ENCODE data around the gene BHLHE40. TPM values are rescaled to one million over a fixed set of nuclear protein-coding genes. Genes with fewer than 3 reads are reported as not detected.

BHLHE40 gene
- total and polyA plus RNA-seq, 2 of the 4 experiments (the other 2 are of a cell fraction) = 22.8 to 31.8 TPM

DNA sequence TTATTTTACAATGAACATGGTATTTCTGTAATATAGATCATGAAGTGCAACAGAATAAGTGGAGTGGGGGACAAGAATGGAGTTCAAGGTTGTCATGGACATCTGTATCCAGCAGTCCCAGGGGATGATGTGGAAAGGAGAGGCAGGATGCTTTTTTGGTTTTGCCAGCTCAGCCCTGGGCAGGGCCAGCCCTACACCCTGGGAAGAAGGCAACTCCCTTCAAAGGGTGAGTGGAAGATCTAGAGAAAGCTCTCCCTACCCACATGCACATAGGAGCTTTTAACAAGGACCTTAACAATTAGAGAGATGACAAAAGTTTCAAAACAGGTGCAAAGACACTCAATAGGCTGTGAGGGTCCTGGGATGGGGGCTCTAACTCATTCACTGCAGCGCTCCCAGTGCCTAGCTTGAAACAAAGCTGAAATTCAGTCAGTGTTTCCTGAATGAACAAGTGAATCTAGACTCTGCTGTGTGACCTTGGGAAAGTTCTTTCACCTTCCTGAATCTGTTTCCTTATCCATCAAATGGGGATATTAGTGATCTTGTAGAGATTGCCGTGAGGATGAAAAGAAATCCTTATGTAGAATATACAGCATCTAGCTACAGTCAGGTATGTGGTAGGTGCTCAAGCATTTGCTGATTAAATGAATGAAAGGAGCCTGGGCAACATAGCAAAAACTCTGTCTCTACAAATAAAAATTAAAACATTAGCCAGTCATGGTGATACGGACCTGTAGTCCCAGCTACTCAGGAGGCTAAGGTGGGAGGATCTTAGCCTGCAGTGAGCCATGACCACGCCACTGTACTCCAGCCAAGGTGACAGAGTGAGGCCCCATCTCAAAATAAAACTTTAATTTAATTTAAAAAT lies 14.3 kb downstream of the BHLHE40 start:
- H3K4ac ChIP-seq (ENCODE audit: low read depth, low read length) = peak overlapping the region; percentile 62; the same call in 1 of the 2 replicates
- no peak overlapping the region for H3K27ac ChIP-seq (ENCODE audit: insufficient read depth, low read length)
- peak overlapping the region; percentile 32 for H4K91ac ChIP-seq (ENCODE audit: insufficient read depth, low read depth, low read length)
- no peaks in the 10 kb centered on the region for H3K9me3 ChIP-seq (ENCODE audit: control insufficient read depth, insufficient read depth, low read length)
- H3K27me3 ChIP-seq (ENCODE audit: control insufficient read depth, insufficient read depth, low read length) = no peaks in the 10 kb centered on the region
- H3K79me1 ChIP-seq (ENCODE audit: low read depth in 1 of 2, low read length in 2 of 2) = no peaks in the 10 kb centered on the region
- peak overlapping the region; percentile 24; the same call in 1 of the 2 replicates for H4K5ac ChIP-seq (ENCODE audit: low read depth, low read length)
- peak overlapping the region; percentile 61 for H2BK120ac ChIP-seq (ENCODE audit: low read depth, low read length)
- ChIA-PET POLR2A (ENCODE audit: unreplicated experiment) (no interaction called here), CTCF (interaction anchor here (0.6 kb wide), 1 partner anchor 283 kb away, joined by 3 read pairs; no protein-coding TSS in a partner anchor)
- peak overlapping the region; percentile 50 for H3K23ac ChIP-seq (ENCODE audit: low read depth, low read length)
- no peak for TF ChIP-seq MAFK (IDR thresholded peaks at IDR 0.05; ENCODE audit: low read depth, low read length)
- no peak for TF ChIP-seq MAZ (IDR thresholded peaks at IDR 0.05; ENCODE audit: borderline replicate concordance, low read depth, low read length)
- peak; percentile 32; the same call in 1 of the 2 replicates for TF ChIP-seq NFE2L2 (IDR thresholded peaks at IDR 0.05; ENCODE audit: low read depth, low read length)
- dilution Hi-C loops (cut with HindIII; ENCODE audit: low sequenced_read_pairs, unreplicated experiment) (no loop called here), in situ Hi-C loops (cut with MboI; ENCODE audit: low sequenced_read_pairs) (no loop called here), intact Hi-C loops (cut with micrococcal nuclease) (no loop called here)
- DNase-seq (no peak), ATAC-seq (ENCODE audit: low read depth) (no peak)
- H3K4me3 ChIP-seq (ENCODE audit: insufficient read depth, low read depth, low read length) = no peak overlapping the region
- no peak overlapping the region for H3K56ac ChIP-seq (ENCODE audit: extremely low read depth, insufficient read depth, low read length)
- H2AK9ac ChIP-seq (replicated peaks; ENCODE audit: low read depth, low read length, poor library complexity) = no peak overlapping the region
- H4K20me1 ChIP-seq (ENCODE audit: insufficient read depth, low read length) = no peaks in the 10 kb centered on the region; the same call in 1 of the 2 replicates
- peak overlapping the region; percentile 57; the same call in 1 of the 3 replicates for H2BK15ac ChIP-seq (ENCODE audit: low read depth, low read length)
- BruUV-seq (replicated peaks) = no TSS peak
- H2AFZ ChIP-seq (replicated peaks; ENCODE audit: low read length, poor library complexity) = peak overlapping the region; percentile 8
- no peak overlapping the region for H3K4me2 ChIP-seq (ENCODE audit: low read depth, low read length)
- peak overlapping the region in 1 of 2 experiments; percentile 82; a peak in 1 of 4 replicates for H4K8ac ChIP-seq (ENCODE audit: low read depth in 2 of 2, low read length in 2 of 2)
- H2AK5ac ChIP-seq (ENCODE audit: low read depth, low read length) = peak overlapping the region; percentile 73
- H2BK5ac ChIP-seq (ENCODE audit: low read depth, low read length, poor library complexity, severe bottlenecking) = peak overlapping the region; percentile 30
- H3K4me1 ChIP-seq (ENCODE audit: control insufficient read depth, insufficient read depth, low read length) = peaks cover 19% of the 10 kb centered on the region
- peak overlapping the region; percentile 50; the same call in 1 of the 2 replicates for H3K18ac ChIP-seq (ENCODE audit: low read depth, low read length)
- H3K9ac ChIP-seq (ENCODE audit: low read depth, low read length) = no peak overlapping the region
- H3K36me3 ChIP-seq (ENCODE audit: control insufficient read depth, insufficient read depth, low read length) = no peaks in the 10 kb centered on the region
- H3K14ac ChIP-seq (replicated peaks; ENCODE audit: low read depth, low read length) = 0 out of 2 replicates have a peak overlapping the region, but pooled peaks have one; percentile 41
- H2BK20ac ChIP-seq (ENCODE audit: low read depth, low read length) = peak overlapping the region; percentile 77
- no CpG with 5 or more reads among the region's 4 CpGs for WGBS, 2 experiments (ENCODE audit: extremely low coverage in 2 of 2, insufficient read length in 1 of 2)
- H3K9me1 ChIP-seq (ENCODE audit: insufficient read depth, low read length) = peaks cover 22% of the 10 kb centered on the region

All from IMR-90 (cell line).